ENCODE data around the gene APOM. TPM values are rescaled to one million over a fixed set of nuclear protein-coding genes. Genes with fewer than 3 reads are reported as not detected.
A peak's percentile ranks its signal among the peaks of the same experiment; 100 is the strongest.

The APOM gene
- total RNA-seq, 4 donors from 2014 or later, result 0.63 to 2.0 (median 0.90) TPM; not detected in 1

DNA sequence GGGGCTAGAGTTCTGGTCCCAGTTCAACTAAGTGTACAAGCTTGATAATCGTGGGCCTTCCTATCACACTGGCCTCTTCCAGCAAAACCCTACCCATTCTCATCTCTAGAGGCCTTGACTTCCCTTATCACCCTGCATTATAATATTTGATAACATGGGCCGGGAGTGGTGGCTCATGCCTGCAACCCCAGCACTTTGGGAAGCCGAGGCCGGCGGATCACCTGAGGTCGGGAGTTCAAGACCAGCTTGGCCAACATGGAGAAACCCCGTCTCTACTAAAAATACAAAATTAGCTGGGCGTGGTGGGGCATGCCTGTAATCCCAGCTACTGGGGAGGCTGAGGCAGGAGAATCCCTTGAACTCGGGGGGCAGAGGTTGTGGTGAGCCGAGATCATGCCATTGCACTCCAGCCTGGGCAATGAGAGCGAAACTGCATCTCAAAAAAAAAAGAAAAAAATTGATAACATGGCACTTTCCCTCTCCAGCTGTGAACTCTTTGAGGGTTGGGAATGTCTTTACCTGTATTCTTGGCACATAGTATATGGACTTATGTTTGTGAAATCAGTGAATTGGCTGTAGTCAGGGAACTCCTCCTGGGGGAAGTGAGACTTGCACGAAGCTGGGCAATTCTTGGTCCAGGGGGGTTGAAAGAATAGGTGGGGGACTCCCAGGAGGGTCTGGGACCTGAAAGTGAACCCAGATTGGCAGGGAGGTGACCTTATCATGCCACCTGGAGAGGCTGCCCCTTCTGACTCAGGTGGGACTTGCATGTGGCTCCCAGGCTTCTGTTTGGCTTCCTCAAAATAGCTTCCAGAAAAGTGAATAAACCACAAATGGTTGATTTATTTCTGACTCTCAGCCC is 5.8 kb downstream of the APOM start:
- H3K9me3 ChIP-seq, result no peaks in the 10 kb centered on the region
- H3K4me3 ChIP-seq, result peak overlapping the region in 3 of 4 donors; percentile 67 to 81 (median 80)
- peaks cover 0 to 69% (median 38%) of the 10 kb centered on the region in 4 donors for H3K4me1 ChIP-seq
- H3K27ac ChIP-seq, result peak overlapping the region; percentile 73 to 91 (median 85)
- H3K27me3 ChIP-seq, result no peaks in the 10 kb centered on the region
- no peak for DNase-seq (ENCODE audit: low spot score in 2 of 2)
- TF ChIP-seq POLR2A (IDR thresholded peaks at IDR 0.05), result no peak
- TF ChIP-seq, protein P1, sequence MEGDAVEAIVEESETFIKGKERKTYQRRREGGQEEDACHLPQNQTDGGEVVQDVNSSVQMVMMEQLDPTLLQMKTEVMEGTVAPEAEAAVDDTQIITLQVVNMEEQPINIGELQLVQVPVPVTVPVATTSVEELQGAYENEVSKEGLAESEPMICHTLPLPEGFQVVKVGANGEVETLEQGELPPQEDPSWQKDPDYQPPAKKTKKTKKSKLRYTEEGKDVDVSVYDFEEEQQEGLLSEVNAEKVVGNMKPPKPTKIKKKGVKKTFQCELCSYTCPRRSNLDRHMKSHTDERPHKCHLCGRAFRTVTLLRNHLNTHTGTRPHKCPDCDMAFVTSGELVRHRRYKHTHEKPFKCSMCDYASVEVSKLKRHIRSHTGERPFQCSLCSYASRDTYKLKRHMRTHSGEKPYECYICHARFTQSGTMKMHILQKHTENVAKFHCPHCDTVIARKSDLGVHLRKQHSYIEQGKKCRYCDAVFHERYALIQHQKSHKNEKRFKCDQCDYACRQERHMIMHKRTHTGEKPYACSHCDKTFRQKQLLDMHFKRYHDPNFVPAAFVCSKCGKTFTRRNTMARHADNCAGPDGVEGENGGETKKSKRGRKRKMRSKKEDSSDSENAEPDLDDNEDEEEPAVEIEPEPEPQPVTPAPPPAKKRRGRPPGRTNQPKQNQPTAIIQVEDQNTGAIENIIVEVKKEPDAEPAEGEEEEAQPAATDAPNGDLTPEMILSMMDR (IDR thresholded peaks at IDR 0.05), result no peak
- TF ChIP-seq EP300 (IDR thresholded peaks at IDR 0.05), result no peak
- WGBS, 2 donors, result 77 to 79% methylated on average over 12 of the region's 12 CpGs
- peaks cover 0 to 46% (median 0%) of the 10 kb centered on the region in 3 donors for H3K36me3 ChIP-seq

DNA sequence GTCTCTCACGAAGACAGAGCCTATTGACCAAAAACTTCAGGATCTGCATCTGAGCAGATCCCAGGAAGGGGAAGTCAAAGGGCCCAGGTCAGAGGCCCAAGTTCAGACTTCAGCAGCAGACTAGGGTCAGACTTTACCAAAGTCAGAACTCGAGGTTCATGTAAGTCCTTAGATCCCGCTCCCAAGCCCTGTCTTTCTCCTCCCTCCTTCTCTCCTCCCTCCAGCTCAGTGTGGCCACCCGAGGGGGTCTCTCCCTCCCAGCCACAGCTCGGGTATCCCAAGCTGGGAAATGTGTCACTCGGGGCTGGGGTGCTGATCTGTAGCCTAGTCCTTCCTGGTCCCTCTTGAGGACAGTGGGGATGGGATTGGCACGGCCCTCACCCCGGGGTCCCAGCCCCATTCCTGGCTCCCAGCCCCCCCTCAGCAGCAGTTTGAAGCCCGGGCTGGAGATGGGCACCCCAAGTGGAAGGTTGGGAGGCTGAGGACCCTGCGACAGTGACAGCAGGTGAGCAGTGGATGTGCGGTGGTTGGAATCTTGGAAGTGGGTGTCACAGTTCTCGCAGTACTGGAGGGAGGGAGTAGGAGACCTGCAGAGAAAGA is 6.5 kb downstream of the APOM start:
- Histone ChIP-seq H3K4me1 (peaks cover 0 to 74% (median 43%) of the 10 kb centered on the region in 4 donors), H3K27ac (peak overlapping the region in 2 of 4 donors; percentile 2 to 91), H3K36me3 (peaks cover 0 to 44% (median under 1%) of the 10 kb centered on the region in 3 donors), H3K4me3 (no peak overlapping the region), H3K9me3 (no peaks in the 10 kb centered on the region), H3K27me3 (no peaks in the 10 kb centered on the region)
- no peak for TF ChIP-seq EP300 (IDR thresholded peaks at IDR 0.05)
- no peak for TF ChIP-seq POLR2A (IDR thresholded peaks at IDR 0.05)
- TF ChIP-seq, protein P1 (IDR thresholded peaks at IDR 0.05), result no peak
- 81 to 88% methylated on average over 12 of the region's 12 CpGs for WGBS, 2 donors
- DNase-seq (ENCODE audit: low spot score in 2 of 2), result no peak

- Histone ChIP-seq H3K27me3 (no peaks in the 10 kb centered on the region), H3K27ac (peak overlapping the region; percentile 60 to 99 (median 96)), H3K4me3 (peak overlapping the region; percentile 67 to 93 (median 87)), H3K4me1 (peaks cover 0 to 74% (median 40%) of the 10 kb centered on the region in 4 donors), H3K9me3 (no peaks in the 10 kb centered on the region), H3K36me3 (peaks cover 3 to 44% (median 8%) of the 10 kb centered on the region in 3 donors)
- TF ChIP-seq, protein P1 (IDR thresholded peaks at IDR 0.05), result no peak
- TF ChIP-seq EP300 (IDR thresholded peaks at IDR 0.05) (no peak), POLR2A (IDR thresholded peaks at IDR 0.05) (no peak)
- 39% methylated on average over 9 of the region's 9 CpGs for WGBS, 2 donors
- DNase-seq (ENCODE audit: low spot score in 2 of 2), result no peak
Observed at GRCh38 chr6:31663126-31663960, 7.6 kb downstream of the APOM start.

DNA sequence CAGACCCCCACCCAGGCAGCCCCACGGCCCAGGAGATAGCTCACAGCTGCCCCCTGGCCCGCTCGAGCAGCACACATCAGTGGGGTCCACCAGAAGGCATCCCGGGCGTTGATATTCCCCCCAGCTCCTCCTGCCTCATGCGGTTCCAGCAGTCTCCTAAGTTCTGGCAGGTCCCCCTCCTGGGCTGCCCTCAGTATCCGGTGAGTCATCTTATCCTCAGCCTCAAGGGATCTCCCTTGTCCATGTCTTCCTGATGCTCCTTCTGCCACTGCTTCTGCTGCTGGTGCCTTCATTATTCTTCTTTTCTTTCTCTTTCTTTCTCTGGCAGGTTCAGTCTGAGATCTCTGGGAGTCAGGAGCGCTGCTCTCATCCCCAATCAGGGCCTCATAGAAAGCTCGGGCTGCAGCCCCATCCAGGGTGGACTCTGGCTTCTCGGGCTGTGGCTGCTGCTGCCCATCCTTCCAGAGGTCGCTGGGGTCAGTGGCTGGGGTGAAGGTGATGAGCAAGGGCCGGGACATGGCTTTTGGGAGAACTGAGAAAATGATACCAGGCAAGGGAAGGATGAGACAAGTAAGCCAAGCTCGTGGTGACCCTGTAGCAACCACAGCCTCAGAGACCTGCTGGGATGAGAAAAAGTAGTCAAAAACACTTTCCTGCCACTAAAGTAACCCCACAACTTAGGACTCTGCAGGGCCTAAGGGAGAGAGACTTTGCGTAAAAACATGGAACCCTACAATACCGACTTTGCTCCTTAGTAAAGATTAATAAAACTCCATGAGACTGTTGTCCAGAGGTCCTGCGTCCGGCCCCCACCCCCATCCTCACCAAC is 8.5 kb downstream of the APOM start:
- peak in 1 of 2 donors; percentile 63 for DNase-seq (ENCODE audit: low spot score in 2 of 2)
- H3K9me3 ChIP-seq, result no peaks in the 10 kb centered on the region
- 9 to 10% methylated on average over 15 to 16 of the region's 17 CpGs for WGBS, 2 donors
- H3K36me3 ChIP-seq, result peaks cover 8 to 46% (median 11%) of the 10 kb centered on the region in 3 donors
- TF ChIP-seq POLR2A (IDR thresholded peaks at IDR 0.05) (no peak), EP300 (IDR thresholded peaks at IDR 0.05) (peak in 1 of 2 donors; percentile 30)
- no peaks in the 10 kb centered on the region for H3K27me3 ChIP-seq
- H3K27ac ChIP-seq, result peak overlapping the region; percentile 60 to 99 (median 96)
- peak overlapping the region; percentile 67 to 93 (median 87) for H3K4me3 ChIP-seq
- peaks cover 0 to 73% (median 32%) of the 10 kb centered on the region in 4 donors for H3K4me1 ChIP-seq
